ENCODE results near the gene TRIP12.
A peak's percentile ranks its signal among the peaks of the same experiment; 100 is the strongest.
"Not testable (repeated sequence)": the region's sequence is repeated elsewhere in the genome, so short reads cannot be mapped to it uniquely, and the experiment has no call there.

The TRIP12 gene

DNA sequence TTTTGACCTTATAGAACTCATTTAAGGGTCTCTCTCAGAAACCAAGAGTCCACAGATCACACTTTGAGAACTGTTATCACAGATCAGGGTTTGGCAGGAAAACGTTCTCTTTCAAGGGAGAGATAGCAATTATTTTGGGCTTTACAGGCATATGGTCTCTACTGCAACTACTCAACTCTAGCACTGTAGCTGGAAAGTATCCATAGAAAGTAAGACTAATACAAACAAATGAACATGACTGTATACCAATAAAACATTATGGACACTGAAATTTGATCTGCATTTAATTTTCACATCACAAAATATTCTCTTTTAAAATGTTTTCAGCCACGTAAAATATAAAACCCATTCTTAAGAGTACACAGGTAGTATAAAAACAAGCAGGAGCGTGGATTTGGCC lies 100.5 kb downstream of the TRIP12 start:
- no peak for DNase-seq

DNA sequence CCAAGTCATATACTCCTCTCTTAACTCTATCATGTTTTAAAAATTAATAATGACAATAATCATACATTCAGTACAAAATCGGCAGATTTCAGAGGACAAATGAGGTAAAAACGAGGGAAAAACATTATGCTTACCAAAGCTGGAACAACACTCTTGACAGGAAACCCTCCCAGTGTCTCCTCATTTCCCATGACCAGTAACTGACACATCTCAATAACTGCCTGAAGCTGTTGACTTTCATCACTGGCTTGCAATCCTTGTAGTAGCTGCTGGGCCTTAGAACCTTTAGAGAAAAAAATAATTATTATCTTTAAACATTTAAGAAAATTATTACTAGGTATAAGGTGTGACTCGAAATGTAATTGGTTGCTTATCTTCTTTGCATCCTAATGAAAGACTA lies 103.6 kb downstream of the TRIP12 start:
- no peak for DNase-seq

DNA sequence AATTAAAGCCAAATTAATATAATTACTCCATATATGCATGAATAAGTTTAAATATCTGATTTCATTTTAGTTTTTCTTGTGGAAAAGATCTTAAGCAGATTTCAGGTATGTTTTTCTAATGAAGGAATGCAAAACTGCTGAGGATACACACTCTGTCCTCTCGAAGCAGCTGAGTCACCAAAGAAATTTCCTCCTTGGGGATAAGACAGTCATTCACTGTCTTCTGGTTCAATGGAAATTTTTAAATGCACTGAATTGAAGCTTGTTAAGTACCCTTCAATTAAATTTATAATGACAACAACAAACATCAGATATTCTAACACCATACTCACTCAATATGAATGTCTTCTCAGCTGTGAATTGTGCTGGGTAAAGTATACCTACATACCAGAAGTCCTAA lies 106.0 kb downstream of the TRIP12 start:
- DNase-seq, result no peak

DNA sequence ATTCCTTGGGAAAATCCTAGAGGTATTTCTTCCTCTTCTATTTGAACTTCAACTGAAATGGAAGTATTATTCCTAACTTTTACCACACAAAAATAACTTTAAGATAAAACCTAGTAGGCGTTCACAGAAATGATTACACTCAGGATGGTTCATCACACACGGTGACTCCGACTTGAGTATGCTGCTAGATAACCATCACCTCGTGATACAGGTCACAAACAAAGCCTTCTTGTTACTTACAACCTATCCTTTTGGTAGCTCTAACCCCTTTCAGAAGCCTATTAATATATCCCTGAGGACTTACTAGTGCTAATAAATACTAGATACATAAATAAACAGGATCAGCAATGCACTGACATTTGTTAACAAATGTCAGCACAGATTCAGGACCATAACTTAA lies 106.5 kb downstream of the TRIP12 start:
- DNase-seq, result no peak

DNA sequence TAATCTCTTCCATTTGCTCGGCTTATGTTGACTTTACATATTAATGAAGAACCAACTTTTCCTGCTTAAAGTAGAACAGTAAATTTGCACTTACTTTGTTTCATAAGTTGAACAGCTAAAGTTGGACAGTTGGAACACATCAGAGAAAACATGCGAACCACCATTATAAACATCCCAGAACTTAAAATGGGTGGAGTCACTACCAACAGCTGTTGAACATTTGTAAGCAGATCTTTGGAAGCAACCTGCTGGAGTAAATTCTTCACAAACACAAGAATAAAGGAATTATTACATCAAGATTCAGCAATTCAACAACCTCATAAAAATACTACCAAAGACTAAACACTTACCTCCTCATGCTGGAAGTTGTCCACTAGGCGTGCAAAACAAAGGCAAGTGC lies 111.0 kb downstream of the TRIP12 start:
- no peak for DNase-seq

DNA sequence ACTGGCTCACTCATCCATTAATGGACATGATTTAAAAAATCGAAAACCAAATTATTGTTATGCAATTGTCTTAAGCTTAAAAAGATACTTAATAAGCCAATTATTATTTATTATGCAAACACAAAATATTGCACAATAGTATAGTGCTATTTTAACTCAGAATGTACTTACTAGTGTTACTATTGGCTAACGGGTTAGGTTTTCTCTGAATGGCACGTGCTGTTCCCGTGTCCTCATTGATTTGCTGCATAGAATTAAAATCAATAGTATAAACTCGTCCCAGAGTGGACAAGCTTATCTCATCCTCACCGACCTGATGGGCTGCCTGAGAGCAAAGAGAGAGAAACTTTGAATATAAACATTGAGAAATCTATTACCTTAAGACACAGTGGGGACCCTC lies 116.2 kb downstream of the TRIP12 start:
- DNase-seq, result no peak

DNA sequence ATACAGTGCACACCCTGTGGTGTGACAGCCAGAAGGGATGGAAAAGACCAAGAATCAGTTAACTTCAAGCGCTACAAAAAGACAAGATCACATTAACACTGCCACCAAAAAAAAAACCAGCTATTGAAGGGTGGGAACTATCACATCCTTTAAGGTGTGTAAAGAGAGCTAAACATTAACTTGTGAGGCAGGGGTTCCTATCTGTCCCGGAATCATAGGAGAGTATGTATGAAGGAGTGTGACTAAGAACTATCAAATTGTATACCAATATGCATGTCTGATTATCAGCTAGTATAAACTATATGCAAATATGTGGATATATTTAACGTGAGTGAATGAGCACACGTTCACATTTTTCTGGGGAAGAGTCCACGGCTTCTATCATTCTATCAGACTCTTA lies 119.0 kb downstream of the TRIP12 start:
- DNase-seq, result no peak

DNA sequence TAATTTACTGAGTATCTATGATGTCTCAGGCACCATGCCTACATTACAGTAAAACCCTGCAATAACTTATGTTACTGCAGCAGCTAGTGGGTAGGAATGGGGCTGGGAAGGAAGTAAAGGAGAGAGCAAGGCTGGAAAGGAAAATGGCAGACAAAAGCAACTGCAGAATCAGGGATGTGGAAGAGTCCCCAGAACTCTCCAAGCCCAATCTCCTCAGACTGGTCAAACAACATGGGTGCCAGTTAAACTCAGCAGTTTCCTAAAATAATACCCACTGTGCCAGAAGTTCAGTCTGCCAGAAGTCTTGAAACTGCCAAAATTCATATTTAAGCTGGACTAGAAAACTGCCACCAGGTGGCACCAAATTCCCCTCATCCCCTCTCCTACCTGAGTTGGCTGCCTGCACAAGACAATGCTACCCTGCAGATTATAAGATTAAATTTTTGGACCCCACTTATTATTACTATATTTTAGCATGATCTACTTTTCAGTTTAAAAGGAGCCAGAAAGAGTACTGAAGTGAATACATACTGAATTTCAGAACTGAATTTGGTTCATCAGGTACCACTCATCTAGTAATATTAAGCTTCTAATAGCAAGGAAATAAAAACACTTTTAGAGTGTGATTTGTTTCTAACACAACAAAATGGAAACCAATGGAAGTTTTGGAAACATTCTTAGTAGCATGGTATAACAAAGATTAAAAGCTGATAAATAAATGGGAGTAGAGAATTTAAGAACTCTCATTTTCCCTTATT lies 120.6 kb downstream of the TRIP12 start:
- DNase-seq, result peak; percentile 87

DNA sequence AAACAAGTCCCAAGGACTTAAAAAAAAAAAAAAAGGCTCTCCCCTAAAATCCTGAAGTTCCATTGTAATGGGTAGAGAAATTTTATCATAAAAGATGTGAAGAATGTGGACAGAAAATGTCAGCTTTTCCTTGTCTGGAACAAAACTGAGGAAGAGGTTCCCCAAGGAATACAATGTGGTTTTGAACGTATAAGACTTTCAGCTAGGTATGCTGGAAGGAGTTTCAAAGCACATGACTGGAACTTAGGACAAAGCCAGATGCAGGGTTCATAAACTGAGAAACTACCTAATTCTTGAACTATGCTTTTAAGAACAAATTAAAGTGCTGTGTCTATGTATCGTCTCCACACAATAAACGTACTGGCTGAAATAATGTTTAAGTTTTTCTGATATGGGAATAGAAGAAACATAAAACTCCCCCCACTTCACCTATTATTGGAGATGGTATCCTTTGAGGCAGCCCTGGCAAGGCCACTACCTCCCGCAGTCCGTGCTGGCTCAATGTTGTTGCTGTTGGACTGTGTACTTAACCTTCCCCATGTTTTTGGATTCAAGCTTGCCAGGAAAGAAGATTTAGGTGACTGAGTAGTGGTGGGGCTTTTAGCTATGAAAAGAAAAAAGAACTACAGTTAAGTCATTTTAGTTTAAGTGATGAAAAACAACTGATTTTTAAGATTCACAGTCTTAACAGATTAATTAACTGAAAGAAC lies 123.2 kb downstream of the TRIP12 start:
- DNase-seq, result no peak

DNA sequence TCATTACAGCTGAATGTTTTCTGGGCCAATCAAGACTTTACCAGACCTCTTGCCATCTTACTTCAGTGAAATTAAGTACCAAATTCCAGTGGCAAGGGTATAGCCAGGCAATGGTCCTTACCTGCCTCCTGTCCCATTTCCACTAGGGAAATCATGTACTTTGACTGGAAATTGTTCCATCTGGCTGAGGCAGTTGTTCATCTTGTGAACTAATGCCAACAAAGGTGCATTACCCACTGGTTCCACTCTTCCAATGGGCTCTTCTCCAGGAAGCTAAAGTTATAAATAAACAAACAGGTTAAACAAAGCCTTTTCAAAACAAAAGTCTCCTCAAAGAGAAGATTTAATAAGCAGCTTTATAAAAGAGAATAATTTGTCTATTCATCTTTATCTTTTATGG lies 126.8 kb downstream of the TRIP12 start:
- no peak for DNase-seq

DNA sequence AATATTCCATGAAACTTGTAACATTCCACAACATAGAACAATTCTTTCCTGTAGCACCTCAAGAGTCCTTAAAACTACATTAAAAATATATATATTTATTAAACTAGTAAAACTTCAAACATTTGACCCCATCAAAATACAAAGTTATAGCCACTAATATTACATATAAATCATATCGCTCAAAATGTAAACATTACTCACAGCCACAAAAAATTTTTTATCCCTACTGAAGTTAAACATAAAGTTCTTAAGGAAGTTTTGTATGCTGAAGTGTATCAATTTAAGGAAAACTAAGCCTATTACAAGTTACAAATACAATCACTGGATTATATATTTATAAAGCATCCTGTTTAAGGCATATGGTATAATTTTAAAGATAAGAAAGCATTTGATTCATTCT lies 127.2 kb downstream of the TRIP12 start:
- no peak for DNase-seq

DNA sequence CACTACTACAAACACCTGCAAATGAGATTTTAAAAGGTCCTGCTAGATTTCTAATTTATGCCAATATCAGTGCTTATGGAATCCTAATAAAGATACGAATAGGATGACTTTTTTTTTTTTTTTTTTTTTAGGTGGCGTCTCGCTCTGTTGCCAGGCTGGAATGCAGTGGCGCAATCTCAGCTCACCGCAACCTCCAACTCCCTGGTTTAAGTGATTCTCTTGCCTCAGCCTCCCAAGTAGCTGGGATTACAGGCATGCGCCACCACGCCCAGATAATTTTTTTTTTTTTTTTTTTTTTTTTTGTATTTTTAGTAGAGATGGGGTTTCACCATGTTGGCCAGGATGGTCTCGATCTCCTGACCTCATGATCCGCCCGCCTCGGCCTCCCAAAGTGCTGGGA lies 135.5 kb downstream of the TRIP12 start:
- DNase-seq, result not testable (repeated sequence)

DNA sequence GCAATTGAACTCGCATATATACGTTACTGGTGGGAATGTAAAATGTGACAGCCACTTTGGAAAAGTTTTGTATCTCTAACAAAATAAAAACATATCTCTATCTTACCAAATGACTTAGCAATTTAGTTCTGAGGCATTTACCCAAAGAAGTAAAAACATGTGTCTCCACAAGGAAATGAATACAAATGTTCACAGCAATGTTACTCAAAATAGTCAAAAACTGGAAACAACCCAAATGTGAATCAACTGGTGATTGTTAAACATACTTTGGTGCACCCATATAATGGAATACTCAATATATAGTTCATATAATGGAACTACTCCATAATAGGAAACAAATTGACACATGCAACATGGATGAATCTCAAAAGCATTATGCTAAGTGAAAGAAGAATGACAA lies 137.0 kb downstream of the TRIP12 start:
- DNase-seq, result no peak

DNA sequence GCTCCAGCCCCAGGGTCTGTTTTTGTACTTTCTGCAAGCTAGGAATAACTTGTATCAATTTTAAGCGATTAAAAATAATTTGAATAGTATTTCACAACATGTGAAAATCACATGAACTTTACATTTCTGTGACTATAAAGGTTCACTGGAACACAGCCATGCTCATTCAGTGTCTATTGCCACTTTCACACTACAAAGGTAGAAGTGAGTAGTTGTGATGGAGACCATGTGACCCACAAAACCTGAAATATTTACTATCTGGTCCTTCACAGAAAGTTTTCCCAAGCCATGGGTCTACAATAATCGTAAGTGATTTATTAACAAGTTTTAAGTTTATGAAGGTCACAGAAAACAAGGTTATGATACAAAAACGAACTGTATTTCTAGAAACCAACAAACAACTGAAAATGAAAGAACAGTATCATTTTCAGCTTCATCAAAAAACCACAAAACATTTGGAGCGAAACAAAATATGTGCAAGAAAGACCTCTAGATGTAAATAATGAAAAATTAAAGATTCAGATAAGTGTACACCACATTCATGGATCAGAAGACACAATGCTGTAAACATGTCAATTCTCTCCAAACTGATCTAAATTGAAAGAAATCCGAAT lies 138.6 kb downstream of the TRIP12 start:
- no peak for DNase-seq

DNA sequence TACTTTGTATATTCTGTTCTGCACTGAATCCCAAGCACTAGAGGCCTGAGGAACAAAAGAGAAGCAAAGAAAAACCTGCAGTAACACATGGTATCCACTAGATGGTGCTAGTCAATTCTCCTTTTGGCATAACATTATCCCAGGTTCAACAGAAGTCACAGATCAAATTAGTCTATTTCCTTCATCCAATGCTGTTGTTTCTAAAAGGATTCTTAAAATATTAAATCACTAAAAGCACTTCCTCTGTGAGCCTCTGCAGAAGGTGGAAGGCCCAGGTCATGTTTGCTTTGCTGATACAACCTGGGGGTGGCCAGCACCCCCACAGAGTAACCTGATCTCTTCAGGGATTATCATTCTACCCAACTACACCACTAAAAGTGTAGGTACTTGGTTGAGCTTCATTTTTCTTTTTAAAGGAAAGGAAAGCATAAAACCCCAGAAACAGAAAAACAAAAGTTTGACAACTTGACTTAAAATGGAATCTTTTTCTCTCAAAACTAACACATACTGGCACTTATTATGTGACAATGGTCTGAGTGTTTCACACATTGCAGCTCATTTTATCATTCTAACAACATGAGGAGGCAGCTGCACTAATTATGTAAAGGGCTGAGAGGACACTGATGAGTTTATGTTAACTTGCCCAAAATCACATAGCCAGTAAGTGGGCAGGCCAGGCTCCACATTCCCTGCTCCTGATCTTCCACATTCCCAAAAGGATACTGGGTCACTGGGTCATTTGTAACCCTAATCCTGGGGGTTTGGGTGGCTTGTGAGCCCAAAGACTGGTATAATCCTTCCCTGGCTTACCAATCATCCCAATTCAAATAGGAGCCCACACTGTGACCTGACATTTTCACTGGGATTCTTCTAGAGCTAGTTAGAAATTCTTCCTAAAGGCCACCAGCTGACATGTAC lies 140.7 kb downstream of the TRIP12 start:
- no peak for DNase-seq

DNA sequence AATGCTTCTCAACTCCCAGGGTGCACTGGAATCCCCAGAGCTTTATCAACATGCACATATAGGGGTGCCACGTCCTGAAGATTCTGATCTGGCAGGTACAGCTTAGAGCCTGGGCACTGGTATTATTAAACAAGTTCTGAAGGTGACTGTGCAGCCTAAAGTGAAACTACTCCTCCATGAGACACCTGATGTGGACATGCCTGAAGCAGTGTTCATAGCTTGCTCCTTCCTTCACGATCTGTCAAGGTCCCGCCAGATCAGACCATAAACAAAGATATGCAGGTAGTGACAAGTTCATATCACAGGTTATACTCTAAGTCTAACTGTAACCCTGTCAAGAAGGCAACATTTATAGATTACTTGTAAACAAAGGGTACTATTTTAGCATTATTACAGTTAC lies 142.2 kb downstream of the TRIP12 start:
- no peak for DNase-seq

DNA sequence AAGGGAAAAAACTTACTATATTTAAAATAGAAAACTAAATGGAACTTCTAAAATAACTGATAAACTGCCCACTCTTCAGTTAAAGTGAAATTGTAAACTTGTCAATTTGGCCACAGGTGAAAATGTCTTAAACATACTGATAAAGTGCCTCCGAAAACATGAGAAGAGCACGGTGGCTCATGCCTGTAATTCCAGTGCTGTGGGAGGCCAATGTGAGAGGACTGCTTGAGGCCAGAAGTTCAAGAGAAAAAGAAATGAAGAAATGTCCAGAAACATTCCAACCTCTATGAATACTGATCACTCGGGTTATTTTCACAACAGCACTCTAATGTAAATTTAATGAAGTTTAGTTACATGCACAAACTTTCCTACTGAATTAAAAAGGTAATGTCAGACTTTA lies 144.1 kb downstream of the TRIP12 start:
- DNase-seq, result no peak

DNA sequence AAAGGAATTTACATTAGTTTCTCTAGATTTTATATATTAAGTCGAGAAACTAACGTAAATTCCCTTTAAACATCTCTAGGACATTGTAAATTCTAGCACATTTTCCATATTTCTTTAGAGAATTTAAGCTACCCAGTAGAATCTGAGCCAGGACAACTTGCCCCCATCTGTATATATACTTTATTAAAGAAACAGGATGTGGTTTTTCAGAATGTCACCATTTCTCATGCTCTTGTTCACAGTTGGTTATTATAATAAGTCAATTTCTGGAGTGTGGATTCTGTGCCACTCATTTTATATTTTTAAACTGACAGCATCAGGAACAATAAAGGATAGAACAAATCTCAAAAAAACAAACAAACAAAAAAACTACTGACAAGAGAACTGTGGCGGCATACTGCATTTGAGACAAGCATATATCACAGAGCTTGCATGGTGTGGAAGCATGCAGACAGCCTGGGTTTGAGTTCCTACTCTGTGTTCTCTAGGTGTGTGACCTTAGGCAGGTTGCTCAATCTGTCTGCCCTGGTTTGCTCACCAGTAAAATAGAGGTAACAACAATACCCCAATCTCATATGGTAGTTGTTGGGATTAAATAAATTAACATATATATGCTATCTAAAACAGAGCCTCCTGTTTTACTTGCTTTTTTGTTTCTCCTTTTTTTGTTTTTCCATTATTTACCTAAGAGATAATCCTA lies 146.0 kb downstream of the TRIP12 start:
- DNase-seq, result no peak

DNA sequence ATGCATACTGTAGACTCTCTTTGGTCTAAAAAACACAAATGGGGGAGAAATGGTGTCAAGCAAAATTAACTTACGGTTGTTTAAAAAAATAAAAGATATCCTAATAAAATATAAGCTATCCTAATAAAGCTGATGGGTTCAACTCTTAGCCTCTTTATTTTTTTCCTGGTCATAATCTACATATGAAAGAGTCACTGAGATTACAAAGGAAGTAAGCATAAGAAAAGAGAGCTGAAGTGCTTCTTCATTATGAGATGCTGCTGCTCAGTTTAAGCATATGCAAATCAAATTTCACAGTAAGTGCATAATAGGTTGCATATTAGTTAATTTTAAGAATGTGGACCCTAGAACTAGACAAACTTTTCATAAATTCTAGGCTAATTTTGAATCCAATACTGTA lies 147.6 kb downstream of the TRIP12 start:
- DNase-seq, result no peak

DNA sequence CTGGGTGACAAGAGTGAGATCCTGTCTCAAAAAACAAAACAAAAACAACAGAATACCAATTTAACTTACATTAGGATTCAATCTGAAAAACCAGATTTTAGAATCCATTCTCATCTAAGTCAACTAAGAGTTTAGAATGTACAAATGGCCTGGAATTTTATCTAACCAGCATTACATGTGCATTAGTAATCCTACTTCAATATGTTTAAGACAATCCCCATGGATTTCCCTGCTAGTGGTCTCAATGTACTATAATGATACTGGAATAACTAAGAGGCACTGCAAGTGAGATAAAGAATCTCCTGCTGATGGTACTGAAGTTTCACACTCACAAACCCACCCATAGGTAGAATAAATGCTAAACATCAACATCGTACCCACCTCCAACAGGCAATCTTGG lies 153.6 kb downstream of the TRIP12 start:
- DNase-seq, result no peak

DNA sequence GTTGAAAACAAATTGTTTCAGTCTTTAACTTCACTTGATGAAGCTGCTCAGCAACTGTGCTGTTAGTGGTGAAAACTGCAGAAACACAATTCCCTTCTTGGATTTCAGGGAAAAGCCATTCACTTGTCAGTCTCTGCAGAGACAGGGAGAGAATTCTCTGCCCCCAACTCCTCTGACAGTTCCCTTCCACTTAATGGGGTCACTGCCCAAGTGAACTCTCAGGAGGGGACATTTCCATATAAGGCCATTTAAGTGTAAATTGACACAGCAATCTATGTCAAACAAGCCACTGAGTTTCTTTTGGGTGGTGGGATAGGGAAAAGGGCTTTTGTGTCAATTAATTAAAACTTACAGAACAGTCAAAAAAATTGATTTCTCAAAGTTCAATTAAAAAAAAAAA lies 156.1 kb downstream of the TRIP12 start:
- DNase-seq, result no peak

DNA sequence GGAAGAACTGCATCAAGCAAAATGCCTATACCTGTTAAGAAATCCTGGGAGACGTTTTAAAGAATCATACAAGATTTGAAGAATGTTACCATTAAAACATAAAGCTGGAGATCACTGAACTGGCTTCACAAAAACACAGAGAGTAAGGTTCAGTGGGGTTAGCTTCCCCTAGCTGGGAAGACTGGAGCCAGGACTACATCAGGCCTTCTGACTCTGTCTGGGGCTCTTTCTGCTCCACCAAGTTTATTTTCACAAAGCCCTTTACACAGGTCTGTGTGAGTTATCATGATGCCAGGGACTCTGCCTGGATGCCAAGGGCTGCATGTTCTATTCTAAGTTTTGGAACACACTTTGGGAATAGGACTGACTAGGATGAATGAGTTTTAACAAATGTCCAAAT lies 160.1 kb downstream of the TRIP12 start:
- DNase-seq, result no peak

DNA sequence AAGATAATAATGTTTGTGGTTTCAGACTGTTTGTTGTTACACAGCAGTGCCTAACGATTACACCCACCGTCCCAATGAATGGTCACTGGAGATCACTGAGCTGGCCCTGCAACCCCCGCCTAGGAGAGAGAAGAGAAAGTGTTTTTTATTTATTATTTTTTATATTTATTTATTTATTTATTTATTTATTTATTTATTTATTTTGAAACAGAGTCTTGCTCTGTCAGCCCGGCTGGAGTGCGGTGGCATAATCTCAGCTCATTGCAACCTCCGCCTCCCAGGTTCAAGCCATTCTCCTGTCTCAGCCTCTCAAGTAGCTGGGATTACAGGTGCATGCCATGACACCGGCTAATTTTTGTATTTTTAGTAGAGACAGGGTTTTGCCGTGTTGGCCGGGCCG lies 164.3 kb downstream of the TRIP12 start:
- DNase-seq, result not testable (repeated sequence)

All from CD4-positive, alpha-beta T cell treated with Interleukin-17A for 4 hours (primary cell).